Activated CD4-positive, alpha-beta T cell treated with anti-CD3 and anti-CD28 coated beads for 4 hours (primary cell): Measurements from ENCODE around the gene DOCK10.

Experiments
- DNase-seq, 2 donors: peaks; one replicate each; pipeline ENCODE4 v3.0.0-alpha.2; 2020

Gene DOCK10

DNA sequence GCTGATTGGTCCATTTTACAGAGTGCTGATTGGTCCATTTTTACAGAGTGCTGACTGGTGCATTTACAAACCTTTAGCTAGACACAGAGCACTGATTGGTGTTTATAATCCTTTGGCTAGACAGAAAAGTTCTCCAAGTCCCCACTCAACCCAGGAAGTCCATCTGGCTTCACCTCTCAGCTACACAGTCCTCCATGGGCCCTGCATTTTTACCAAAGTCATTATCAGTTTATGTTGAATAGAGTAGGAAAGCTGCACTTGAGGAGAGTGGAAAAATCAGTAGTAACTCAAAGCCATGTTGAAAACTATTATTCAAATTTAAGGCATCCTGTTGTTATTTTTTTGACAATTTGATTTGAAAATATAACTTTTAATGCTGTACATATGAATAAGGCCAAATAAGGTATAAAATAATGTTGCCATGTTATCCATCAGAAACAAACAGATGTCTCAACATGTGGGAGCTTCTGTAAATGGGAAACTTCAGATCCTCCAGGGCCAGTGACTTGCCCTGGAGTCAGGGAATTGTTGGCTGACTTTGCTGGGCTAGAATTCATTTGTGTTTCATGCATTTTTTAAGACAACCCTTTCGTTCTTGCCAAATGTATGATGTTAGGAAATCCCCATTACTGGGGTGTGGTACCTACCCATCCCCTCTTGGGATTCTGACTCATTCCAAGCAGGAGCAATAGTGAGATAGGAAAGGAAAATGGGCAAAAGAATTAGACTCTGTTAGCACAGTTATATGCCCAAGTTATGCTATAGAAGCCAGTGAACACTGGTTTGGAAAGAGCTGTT is 288.3 kb downstream of the DOCK10 start:
- no peak for DNase-seq

DNA sequence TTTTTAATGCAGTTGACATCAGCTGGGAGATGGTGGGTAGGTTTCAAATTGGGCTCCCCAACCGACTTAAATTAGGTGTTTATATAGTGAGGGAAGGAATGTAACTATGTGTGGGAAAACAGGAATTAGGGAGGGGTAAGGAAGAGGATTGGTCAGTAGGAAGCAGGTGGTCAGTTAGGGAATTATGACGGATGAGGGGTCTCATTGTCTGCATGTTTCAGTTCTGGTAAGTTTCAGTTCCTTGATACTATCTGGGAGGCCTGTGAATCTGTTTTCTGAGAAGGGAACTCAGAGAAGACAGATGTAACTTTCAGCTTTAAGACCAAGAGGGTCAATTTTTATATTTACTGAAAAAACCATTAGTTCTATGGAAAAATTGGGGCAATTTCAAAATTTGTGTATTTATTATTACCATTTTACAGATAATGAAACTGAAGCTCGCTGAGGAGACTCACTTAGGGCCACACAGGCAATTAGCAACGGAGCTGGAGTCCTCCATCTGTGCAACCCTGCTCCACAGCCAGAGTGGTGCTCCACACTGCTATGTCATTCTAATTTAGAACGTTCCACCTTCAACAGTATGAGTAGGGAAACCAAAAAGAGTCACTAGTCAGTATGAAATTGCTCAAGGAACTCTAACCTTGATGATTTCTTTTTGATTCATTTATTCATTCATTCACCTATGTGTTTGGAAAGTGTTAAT is 290.1 kb downstream of the DOCK10 start:
- no peak for DNase-seq

- DNase-seq = no peak
These were observed 293.1 kb downstream of the DOCK10 start for GRCh38 chr2:224749136-224749535.

GRCh38 chr2:224747765-224748164 is 294.5 kb downstream of the DOCK10 start:
- DNase-seq = no peak

DNA sequence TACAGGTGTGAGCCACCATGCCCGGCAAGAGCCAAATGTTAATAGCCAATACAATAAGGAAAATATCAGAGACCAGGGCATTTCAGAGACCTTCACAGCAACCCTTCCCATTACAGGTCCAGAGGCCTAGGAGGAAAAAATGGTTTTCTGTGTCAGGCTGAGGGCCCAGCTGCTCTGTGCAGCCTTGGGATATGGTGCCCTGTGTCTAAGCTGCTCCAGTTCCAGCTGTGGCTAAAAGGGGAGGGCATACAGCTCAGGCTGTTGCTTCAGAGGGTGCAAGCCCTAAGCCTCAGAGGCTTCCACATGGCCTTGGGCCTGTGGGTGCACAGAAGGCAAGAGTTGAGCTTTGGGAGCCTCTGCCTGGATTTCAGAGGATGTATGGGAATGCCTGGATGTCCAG is 306.0 kb downstream of the DOCK10 start:
- no peak for DNase-seq

- no peak for DNase-seq
These were observed 307.3 kb downstream of the DOCK10 start for GRCh38 chr2:224734949-224735348.

DNA sequence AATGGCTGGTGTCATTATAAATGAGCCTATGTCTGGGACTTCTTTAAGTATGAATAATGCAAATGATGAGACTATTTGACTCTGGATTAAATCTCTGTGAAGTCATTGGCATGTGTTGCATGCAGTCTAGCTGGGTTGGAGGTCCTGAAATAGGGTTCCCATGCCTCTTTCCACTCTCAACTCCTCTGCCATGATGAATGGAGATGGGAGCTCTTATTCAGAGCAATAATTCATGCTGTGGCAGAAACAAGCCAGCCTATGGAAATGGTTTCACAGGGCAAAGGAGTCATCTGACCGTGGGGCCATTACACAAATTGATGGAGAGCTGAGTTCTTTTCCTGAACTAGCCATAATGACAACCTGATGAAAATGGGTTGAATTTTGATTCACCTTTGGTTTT is 310.6 kb downstream of the DOCK10 start:
- no peak for DNase-seq

- no peak for DNase-seq
These were observed 312.8 kb downstream of the DOCK10 start for GRCh38 chr2:224729435-224729834.

DNA sequence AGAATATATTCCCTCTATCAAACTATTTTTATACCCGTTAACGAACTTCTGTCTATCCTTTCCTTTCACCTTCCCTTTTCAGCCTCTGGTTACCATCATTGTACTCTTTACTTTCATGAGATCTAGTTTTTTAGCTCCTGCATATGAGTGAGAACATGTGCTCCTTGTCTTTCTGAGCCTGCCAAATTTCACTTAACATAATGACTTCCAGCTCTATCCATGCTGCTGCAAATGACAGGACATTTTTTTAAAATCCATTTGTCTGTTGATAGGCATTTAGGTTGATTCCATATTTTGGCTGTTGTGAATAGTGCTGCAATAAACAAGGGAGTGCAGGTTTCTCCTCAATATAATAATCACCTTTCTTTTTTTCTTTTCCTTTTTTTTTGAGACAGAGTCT is 317.9 kb downstream of the DOCK10 start:
- no peak for DNase-seq

GRCh38 chr2:224723586-224724217 is 318.6 kb downstream of the DOCK10 start:
- no peak for DNase-seq

- DNase-seq = no peak
These were observed 319.5 kb downstream of the DOCK10 start for GRCh38 chr2:224722770-224723169.

DNA sequence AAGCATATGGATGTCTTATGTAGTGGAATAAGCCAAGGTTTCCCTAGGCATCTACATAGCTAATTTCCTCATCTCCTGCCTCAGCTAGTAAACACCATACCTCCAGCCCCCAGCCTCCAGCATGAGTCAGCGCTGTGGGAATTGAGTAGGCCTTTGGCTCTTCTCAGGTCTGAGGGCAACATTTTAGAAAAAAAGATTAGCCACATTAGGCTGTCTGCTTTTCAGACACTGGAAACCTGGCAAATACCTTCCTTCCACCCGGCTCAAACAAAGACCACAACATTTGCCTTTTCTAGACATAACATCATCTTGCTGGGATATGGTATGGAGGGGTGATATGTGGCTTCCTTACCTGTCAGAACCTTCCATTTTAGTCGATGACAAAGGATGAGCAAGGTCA is 320.0 kb downstream of the DOCK10 start:
- DNase-seq = no peak

GRCh38 chr2:224716921-224717320 is 325.3 kb downstream of the DOCK10 start:
- DNase-seq = no peak

DNA sequence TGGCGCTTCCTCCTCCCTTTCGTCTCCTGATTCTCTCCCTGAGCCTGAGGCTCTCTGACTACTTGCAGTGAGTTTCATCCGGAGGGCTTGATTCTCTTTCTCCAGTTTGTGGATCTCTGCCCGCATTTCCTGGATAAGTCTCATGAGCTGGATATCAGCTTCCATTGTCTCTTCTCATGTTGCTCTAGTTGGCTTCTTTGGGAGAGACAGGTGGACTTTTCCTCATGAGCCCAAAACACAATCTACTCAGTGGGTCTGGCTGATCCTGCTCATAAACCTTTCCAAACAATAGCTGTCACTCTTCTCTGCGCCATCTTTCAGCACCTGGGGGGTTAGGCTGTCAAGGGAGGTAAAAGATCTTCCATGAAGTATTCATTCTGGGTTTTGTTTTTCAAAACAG is 326.1 kb downstream of the DOCK10 start, which contains the start of gene CCDC195:
TSS of gene CCDC195 (minus strand) at position 165 of the 400 bp plus-strand sequence. CDS start at position 165, 0 bp downstream.
- no peak for DNase-seq
